Measurements from ENCODE around the gene SYNGR2.

SYNGR2 gene

GRCh38 chr17:78168242-78168902 lies at the start of gene SYNGR2:
Gene SYNGR2, plus strand, starts transcription at chr17:78168581. Its CDS starts 36 bp downstream, at chr17:78168617.
- DNase-seq = peak; percentile 74

- no peak for DNase-seq
Observed at GRCh38 chr17:78118801-78119241, 49.6 kb upstream of the SYNGR2 start.

DNA sequence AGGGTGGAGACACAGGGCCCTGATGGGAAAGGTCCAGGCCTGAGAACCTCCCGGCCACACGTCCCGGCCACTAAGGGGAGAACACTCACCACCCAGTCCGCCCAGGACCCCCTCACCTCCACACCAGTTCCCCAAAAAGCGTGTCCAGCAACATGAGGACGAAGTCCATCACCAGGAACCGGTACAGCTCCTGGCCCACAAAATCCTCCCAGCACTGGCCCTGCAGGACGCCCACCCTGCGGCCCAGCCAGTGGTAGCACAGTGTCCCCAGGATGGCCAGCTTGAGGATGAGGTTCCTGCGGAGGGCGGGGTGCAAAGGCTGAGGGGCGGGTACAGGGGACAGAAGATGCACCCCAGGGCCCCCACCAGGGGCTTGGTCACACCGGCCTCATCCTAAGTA lies 47.8 kb upstream of the SYNGR2 start:
- no peak for DNase-seq

DNA sequence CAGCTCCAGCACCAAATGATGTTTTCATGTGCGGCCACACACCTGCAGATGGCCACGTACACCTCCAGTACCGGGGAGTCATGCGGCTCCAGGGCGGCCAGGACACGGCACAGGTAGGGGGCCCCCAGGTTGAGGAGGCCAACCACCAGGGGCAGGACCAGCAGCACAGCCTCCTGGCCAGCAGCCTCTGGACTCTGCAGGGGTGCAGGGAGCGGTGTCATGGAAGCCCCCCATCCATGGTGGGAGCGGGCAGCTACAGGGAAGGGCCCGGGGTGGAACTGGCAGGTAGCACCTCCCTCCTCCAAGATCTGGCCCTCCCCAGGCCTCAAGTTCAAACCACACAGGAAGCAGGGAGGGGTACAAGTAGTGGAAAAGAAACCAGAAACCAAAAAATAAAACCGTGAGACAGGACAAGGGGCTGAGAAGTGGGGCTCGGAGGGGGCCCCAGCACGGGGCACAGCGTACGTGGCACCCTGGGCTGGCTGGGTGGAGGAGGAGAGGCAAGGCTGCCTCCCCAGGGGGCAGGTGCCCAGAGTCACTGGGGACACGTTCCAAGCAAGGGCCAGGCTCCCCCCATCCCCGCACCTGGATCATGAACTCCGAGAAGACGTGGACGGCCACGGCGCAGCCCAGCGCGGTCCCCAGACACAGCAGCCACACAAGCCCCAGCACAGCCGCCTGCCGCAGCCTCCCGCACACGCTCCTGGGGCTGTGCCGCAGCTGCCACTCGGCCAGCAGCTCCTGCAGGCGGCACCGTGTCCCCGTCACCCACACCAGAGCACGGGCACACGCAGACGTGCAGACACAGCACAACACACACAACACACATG lies 47.2 kb upstream of the SYNGR2 start:
- no peak for DNase-seq

- DNase-seq = no peak
Observed at GRCh38 chr17:78121801-78122215, 46.6 kb upstream of the SYNGR2 start.

DNA sequence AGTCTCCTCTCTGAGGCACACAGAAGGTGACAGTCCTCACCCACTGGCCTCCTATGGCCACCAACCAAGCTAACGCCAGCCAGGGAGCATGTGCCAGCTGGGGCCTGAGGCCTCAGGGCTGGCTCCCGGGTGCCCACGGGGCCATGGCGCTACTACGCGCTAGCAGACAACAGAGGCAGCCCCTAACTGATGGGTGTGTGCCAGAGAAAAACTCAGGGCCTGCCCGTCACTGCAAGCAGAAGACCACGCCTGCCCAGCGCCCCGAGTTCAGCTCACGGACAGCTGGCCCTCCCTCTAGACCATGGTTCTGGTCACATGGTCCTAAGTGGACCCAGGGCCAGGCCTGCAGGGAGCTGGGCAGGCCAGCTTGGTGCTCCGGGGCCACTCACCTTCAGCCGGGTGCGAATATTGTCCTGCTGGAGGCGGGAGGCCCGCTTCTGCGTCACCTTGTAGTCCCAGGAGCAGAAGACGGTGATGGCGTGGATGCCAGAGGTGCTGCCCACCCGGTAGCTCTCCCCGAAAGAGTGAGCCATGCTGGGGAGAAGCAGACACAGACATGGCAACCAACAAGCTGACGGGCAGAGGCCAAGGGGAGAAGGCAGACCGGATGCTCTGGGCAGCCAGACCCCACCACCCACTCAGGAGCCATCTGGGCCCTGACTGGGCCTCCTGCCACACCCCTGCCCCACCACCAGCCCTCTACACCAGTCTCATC lies 46.0 kb upstream of the SYNGR2 start:
- DNase-seq = no peak

- no peak for DNase-seq
Observed at GRCh38 chr17:78122931-78123249, 45.5 kb upstream of the SYNGR2 start.

DNA sequence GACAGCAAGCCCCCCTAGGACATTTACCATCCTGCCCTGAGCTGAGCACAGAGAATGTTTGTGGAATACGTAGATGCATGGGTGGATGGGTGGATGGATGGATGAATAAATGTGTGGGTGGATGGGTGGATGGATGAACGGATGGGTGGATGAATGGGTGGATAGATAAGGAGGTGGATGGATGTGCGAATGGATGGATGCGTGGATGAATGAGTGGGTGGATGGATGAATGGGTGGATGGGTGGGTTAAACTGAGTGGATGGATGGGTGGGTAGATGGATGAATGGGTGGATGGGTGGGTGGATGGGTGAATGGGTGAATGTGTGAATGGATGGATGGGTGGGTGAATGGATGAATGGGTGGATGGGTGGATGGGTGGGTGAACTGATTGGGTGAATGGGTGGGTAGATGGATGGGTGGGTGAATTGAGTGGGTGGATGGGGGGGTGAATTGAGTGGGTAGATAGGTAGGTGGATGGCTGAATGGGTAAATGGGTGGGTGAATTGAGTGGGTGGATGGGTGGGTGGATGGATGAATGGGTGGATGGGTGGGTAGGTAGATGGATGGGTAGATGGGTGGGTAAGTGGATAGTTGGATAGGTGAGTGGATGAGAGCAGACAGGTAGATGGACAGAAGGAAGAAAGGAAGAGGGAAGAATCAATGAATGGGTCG lies 45.0 kb upstream of the SYNGR2 start:
- no peak for DNase-seq

DNA sequence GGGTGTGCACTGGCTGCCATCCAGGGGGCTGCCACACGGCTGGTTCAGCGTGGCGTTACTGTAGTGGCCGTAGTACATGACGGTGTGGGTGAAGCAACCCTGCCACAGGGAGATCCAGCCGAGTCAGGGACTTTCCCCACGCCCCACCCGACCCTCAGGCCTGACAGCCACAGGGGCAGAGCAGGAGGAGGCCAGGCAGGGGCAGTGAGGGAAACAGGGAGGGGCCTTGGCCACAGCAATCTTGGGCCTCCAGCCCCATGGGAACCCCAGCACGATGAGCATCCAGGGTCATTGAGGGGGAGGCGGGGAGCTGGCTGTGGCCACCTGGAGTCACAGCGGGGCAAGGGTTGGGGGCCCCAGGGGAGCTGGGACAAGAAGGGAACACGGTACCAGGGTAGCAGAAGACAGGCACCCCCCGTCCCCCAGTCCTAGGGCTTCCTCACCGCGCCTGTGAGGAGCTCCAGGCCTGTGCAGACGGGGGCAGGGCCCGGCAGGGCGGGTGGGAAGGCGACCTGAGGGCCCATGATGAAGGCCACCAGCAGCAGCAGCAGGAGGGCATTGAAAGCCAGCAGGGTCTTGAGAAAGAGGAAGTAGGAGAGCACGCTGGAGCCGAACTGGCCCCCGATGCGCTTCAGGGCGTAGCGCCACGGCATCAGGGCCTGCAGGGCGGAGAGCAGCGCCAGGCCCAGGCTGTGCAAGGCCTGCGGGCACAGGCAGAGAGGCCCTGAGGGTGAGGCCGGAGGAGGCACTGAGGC lies 44.1 kb upstream of the SYNGR2 start:
- no peak for DNase-seq

- no peak for DNase-seq
Observed at GRCh38 chr17:78124836-78125137, 43.6 kb upstream of the SYNGR2 start.

DNA sequence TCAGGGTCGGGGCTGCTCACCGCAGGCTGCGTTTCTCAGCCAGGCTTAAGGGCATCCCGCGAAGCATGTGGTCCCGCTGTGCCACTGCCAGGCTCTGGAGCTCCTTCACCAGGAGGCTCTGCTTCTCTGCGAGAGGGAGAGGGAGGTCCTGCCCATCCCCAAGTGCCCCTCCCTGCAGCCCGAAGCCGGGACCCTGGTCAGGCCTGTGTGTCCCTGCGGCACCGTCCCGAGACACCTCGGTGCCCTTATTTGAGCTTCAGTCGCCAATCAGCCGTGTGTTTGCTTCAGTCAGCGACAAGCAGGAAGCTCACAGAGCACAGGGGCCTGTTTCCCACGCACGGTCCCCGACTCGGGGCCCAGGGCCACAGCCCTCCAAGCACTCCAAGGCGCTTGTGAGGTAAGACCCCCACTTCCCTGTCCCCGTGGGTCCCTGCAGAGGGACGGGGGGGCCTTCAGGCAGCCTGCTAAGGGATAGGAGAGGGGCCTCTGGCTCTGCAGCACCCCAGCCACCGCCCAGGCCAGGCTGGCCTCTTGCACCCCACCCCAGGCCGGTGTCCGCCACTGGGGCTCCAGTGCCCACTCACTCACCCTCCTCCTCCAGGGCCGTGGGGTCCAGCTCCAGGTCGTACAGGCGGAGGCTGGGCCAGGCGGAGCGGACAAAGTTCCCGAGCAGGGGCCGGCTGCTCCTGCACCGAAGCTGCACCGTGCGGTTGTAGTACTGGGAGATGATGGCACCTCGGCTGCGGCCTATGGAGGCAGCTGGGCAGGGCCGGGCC lies 43.1 kb upstream of the SYNGR2 start:
- DNase-seq = no peak

- no peak for DNase-seq
Observed at GRCh38 chr17:78125976-78126894, 42.1 kb upstream of the SYNGR2 start.

DNA sequence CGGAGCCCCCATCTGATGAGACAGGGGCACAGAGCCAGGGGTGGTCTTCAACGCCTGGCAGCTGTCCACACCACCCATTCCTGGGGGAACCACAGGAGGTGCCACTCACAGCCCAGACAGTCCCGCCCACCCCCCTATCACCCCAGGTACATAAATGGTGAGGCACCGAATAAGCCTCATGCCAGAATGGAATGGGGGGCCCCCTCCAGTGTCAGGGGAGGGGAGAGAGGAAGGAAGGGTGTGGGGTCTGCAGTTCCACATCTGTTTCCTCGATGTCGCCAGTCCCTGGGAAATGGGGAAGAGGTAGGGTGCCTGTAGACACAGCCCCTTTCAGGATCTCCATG lies 41.5 kb upstream of the SYNGR2 start:
- DNase-seq = no peak

- DNase-seq = no peak
Observed at GRCh38 chr17:78127239-78127887, 41.0 kb upstream of the SYNGR2 start.

- no peak for DNase-seq
Observed at GRCh38 chr17:78127888-78128550, 40.4 kb upstream of the SYNGR2 start.

DNA sequence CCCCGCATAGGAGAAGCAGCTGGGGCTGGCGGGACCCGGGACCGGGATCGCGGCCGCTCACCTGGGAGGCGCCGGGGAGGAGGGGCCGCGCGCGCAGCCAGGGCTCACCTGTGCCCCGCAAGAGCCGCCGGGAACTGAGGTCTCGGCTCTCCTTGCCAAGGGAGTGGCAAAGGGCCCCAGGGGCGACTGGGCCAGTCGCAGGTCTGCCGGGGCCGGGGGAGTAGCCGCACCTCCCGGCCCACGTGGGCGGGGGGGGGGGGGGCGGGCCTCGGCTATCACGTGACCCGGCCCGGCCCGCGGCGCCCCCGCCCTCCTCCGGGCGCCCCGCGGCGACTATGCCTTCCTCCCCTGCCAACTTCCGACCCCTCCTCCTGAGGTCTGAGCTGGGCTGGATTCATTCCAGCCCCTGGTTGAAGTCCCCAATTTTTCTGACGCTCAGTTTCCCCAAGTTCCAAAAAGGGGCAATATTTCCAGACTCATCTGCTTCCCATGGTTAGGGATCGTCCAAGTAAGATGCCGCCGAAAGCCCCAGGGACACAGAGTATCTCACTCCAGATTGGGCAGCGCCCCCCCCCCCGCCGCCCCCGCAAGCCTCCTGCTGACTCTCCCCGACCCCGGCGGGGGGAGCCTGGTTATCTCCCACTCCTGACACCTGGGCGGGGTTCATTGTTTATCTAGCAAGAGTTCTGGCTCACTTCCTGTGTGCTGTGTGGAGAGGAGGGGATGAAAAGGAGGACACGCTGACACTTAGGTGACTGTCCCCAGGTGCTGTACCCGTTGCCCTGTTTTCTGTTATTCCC lies 39.6 kb upstream of the SYNGR2 start, which contains the start of gene TMC6:
Gene TMC6 (minus strand): TSS at position 205 of the 800 bp plus-strand sequence. CDS start 1,923 bp downstream, outside the sequence.
- DNase-seq = peak; percentile 52

- no peak for DNase-seq
Observed at GRCh38 chr17:78129351-78130089, 38.9 kb upstream of the SYNGR2 start.

DNA sequence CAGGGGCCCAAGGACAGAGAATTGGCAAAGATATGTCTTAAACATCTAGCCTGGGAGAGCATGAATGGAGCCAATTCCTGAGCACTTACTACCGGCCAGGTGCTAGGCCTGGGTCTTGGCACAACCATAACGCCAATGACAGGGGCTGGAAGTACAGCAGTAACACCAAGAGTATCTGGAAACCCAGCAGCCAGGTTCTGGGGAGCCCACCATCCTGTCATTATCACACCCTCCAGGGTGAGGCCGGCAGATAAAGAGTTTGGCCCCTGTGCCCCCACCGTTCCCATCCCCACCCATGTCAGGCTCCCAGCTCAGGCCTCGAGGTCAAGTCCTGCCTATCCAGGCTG lies 38.3 kb upstream of the SYNGR2 start:
- DNase-seq = no peak
